GM21381 (cell line): Measurements from ENCODE around the gene SORBS2.
"Not testable (repeated sequence)": the region's sequence is repeated elsewhere in the genome, so short reads cannot be mapped to it uniquely, and the experiment has no call there.

Experiments
- ATAC-seq: cut with Tn5 transposase; IDR thresholded peaks from one replicate; pipeline ENCODE4 v1.9.1; 2021; ENCODE audit warnings: mild to moderate bottlenecking, moderate library complexity; ENCODE audit not compliant: unreplicated experiment

SORBS2 gene, protein sequence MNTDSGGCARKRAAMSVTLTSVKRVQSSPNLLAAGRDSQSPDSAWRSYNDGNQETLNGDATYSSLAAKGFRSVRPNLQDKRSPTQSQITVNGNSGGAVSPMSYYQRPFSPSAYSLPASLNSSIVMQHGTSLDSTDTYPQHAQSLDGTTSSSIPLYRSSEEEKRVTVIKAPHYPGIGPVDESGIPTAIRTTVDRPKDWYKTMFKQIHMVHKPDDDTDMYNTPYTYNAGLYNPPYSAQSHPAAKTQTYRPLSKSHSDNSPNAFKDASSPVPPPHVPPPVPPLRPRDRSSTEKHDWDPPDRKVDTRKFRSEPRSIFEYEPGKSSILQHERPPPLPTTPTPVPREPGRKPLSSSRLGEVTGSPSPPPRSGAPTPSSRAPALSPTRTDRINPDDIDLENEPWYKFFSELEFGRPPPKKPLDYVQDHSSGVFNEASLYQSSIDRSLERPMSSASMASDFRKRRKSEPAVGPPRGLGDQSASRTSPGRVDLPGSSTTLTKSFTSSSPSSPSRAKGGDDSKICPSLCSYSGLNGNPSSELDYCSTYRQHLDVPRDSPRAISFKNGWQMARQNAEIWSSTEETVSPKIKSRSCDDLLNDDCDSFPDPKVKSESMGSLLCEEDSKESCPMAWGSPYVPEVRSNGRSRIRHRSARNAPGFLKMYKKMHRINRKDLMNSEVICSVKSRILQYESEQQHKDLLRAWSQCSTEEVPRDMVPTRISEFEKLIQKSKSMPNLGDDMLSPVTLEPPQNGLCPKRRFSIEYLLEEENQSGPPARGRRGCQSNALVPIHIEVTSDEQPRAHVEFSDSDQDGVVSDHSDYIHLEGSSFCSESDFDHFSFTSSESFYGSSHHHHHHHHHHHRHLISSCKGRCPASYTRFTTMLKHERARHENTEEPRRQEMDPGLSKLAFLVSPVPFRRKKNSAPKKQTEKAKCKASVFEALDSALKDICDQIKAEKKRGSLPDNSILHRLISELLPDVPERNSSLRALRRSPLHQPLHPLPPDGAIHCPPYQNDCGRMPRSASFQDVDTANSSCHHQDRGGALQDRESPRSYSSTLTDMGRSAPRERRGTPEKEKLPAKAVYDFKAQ (N-terminal part only)

DNA sequence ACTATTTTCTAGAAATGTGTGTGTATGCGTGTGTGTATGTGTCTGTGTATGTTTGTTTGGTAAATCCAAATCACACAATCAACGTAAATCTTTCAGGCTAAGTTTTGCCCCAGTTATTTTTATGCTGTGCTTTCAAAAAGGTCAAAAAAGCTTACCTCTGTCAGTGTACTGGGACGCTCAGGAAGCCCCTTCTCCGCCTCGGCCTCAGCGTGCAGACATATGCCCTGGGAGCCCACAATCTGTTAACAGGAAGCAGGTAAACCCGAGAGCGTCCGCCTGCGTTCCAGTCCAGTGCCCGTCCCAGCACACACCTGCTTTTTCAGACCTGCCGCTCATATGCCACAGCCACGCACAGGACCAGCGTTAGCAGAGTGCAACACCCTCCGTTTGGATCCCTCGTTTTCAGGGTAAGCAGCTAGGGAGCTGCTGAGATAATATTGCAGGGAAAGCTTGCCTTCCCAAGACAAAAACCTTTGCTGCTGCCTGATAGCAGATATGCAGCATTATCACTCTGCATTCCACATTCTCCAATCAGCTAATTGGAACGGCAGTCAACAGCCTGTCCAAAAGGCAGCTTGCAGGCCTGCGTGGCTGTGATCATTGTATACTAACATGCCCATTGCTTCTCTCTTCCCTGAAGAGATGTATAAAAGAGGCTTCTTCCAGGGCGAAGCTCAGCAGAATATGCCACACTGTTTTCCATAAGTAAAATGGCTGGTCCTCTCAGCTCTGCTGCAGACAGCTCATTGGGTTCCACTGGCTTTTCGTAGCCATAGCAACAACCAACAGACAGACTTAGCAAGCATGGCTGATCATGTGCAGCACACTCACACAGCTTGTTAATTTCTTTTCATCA is at the start of gene SORBS2:
SORBS2 (minus strand) TSS at position 686 of the 856 bp plus-strand sequence. CDS start 121,623 bp downstream, outside the sequence.
- peak; percentile 93 for ATAC-seq

GRCh38 chr4:185859111-185859510 is 47.1 kb upstream of the SORBS2 start:
- no peak for ATAC-seq

GRCh38 chr4:185857561-185857960 is 45.6 kb upstream of the SORBS2 start:
- not testable (repeated sequence) for ATAC-seq

GRCh38 chr4:185853841-185854240 is 41.8 kb upstream of the SORBS2 start:
- ATAC-seq: no peak

- ATAC-seq: no peak
These were observed 41.0 kb upstream of the SORBS2 start for GRCh38 chr4:185852961-185853360.

GRCh38 chr4:185849664-185850550 is 37.9 kb upstream of the SORBS2 start:
- no peak for ATAC-seq

DNA sequence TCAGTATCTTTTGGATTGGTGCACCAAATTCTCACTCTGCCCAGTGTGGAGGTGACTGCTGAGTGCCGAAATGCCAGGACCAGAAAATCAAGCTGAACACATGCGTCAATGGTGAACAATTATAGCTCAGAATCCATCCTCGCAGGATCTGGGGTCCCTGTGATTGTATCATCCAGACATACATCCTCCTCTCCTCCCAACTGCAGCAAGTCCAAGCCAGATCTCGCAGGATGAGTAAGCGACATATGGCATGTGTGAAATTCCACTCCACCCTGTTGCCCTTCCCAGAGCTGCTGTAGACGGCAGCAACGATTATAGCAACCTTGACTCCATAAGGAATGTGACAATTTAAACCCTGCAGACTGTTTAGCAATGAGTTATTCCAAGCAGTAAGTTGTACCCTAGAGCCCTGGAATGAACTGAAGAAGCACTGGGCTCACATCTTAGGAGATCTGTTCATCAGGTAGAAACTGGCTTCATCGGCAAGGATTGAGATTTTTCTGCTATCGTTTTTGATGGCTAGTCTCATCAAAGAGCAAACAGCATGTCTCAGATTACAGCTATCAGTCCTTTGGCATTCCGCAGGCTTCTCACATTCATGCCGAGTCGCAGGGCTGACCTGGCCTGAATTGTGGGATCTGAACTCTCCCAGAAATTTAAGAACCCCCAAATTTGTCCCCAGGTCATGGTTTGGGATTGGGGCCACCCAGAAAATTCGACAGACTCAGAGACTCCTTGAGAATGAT is 35.5 kb upstream of the SORBS2 start:
- no peak for ATAC-seq

DNA sequence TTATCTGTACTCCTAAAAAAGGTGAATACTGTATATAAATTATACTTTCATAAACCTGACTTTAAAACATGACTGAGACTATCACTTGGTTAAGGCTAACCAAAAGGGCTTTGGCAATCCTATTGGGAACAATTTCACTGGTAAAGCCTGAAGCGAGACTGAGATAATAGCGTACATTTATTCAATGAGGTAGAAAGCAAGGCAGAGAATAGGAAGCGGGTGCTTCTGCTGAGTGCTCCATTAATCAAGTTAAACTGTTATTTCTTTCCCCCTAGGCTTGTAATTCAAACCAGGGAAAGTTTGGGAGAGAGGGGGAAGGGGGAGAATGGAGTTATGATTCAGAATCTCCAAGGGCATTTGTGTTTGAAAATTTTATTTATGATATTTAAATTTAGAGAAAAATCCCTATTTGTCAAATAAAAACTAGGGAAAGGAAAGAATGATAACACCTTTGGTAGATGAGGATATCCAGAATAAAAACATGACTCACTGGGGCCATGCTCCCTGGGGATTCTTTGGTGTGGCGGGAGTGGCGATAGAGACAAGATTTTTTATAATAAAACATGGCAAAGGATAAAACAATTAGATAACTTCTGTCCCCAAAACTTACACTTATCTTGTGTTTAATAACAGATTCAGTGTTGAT is 34.6 kb upstream of the SORBS2 start:
- no peak for ATAC-seq

DNA sequence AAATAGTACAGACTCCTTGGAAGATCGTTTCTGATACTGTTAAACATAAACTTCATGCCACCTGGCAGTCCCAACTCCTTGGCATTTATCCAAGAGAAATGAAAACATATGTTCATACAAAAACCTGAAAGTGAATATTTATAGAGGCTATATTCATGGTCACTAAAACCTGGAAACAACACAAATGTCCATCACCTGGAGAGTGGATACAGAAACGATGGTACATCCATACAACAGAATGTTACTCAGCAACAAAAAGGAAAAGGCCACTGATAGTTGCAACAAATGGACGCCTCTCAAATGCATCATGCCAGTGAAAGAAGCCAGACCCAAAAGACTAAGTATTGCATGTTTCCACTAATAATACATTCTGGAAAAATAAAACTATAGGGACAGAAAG is 34.0 kb upstream of the SORBS2 start:
- ATAC-seq: no peak

DNA sequence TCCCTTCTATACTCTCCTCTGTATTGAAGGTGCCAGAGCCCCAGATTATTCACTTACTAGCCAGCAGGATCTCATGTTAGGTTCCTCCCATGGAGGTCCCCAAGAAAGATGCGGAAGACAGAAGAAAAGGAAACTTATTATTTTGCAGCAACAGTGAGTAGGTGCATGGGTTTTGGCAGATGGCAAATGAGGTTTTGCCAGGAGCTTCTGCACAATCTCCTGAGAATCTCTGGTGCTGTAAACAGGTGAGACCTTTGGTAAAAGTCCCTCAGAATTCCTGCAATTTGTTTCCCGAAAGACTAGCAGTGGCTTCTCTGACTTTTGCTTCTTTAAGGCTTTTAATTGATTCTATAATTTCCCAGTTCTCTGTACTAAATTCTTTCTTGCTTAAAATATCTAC is 29.5 kb upstream of the SORBS2 start:
- ATAC-seq: no peak

- ATAC-seq: no peak
These were observed 29.0 kb upstream of the SORBS2 start for GRCh38 chr4:185840953-185841352.

DNA sequence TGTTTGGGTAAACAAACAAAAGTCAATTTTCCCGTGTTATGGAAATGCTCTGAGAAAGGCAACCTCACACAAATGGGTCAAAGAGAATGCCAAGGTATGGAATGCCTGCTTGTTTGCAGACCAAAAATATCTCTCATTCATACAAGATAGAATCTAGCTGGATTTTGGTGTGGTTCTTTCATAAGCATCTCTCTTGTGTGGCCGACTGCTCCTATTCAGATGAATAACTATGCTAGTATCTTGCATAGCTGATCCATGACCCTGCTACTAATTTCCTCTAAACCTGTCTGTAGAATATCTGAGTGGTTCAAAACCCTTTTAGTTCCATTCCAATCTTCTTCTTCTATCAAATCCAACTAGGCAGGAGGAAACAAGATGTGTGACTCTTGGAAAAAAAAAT is 28.2 kb upstream of the SORBS2 start:
- no peak for ATAC-seq

DNA sequence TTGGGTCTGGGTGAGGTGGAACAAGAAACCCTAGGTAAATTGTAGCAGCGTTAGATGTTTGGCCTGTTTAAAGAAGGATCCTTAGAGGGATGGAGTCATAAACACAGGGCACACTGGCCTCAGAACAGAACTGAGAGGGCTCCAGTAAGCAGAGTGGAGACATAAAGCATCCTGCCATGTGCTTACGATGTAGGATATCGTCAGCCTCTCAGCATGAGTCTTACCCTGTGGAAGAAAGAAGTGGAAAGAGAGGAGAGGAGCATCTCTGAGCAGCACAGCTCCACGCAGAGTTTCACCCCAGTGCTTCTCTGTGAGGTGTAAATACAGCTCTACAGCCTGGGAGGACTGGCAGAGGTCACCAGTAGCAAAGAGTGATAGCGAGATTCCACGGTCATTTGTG is 27.8 kb upstream of the SORBS2 start:
- ATAC-seq: no peak

DNA sequence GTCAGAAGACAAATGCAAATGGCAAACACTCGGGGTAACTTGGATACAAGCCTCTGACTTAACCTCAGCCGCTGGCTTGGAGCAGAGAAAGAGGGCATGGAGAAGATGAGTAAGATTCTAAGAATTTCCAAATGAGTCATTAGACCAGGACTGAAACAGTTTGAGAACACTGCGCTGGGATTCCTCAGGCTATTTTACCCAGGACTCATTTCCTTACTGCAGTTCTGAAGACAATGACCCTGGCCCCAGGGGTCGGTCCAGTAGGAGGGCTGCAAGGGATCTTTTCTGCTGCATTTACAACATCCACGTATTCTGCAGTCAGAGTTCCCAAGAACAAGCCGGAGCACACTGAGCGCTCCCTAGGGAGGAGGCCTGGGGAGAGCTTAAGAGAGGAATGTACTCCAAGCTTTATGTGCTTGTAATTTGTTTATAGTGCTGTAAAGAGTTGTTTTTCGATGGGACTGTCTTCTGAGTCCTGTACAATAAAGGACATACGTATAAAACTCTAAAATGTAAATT is 27.3 kb upstream of the SORBS2 start:
- no peak for ATAC-seq

DNA sequence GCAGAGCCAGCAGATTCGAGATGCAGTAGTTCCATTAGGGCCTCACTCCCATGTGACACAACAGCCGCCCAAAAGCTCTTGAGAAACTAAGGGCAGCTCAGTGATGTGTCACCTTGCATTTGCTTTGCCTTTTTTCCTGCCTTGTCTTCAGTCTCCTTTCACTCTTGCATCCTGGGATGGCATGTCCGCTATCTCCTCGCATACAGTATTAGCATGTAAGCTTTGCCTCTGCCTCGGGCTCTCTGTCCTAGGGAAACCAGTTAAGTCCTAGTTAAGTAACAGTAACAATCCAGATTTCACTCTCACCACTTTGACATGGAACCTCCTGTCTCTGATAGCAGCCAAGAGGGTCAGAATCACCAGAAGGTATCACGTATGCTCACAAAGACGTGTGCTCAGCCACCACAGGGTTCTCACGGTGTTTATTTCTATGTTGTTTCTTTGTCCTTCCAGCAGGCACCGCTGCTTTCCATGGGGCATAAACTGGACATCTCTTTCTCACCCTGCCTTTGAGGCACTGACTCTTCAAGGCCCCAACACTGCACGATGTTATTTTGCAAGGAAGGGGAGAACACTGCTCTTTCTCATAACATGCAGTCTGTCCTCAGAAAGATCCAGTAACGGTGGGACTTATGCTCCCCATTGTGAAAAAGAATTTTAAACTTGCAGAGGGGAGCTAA is 26.7 kb upstream of the SORBS2 start:
- ATAC-seq: no peak

DNA sequence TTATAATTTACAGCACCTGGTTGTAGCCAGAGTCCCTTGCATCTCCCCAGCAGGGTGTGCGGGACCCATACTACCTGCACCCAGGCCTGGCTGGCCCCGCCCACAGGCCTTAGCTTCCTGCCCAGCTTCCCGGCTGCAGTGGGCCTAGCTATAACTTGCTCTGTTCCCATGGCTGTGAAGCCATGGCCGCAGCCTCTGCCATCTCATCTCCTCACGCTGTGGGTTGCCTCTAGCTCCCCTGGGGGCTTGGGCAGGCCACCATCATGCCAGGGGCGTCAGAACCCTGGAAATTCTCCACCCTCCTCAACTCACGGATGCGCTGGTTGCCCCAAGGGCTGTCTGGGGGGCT is 26.1 kb upstream of the SORBS2 start:
- no peak for ATAC-seq

DNA sequence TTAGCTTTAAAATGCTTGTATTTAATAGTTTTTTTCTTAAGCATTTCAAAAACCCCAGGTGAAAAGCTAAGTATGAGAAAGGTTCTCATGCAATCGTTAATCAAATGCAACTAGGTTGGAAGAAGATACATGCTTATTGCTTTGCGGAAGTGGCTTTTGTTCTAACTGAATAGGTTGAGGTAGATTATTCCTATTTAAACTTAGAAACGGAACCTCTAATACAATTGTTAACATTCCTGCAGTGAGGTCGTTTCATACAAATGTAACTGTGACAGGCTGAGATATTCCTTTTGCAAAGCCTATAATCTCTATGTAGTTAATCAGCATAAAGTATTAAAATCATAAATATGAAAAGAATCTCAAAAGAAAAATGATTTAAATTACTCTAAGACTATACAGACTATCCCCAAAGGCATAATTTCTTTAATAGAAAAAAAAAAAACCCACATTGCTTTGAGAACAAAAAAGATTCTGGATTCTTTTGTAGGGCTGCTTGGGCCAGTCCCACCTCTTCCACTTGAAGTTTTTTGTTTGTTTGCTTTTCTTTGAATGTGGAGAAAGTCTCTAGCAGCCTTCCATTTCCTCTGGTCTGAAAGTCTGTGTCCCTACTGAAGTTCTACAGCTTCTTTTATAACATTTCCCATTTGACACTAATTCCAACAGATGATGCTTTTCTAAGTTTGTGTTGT is 25.6 kb upstream of the SORBS2 start:
- no peak for ATAC-seq
